SU-DHL-6 (cell line): ENCODE measurements around the gene CST4.

Experiments
- H2AFZ ChIP-seq: fragments of 200-600 bp; sonication (generic); 2 replicates; pipeline ENCODE4 v1.6.1; 2014; ENCODE audit warnings: low read depth, mild to moderate bottlenecking, moderate library complexity, mixed read lengths, antibody characterized with exemption, low read length; ENCODE audit not compliant: severe bottlenecking
- H3F3A ChIP-seq: fragments of 200-600 bp; shearing (Covaris generic); 2 replicates; pipeline ENCODE4 v1.6.0; 2016; ENCODE audit warnings: antibody characterized with exemption, mild to moderate bottlenecking; ENCODE audit not compliant: insufficient read depth
- H3K27ac ChIP-seq: fragments of 200-600 bp; sonication (generic); 2 replicates; pipeline ENCODE4 v1.5.1; 2016; ENCODE audit warnings: low read depth, mild to moderate bottlenecking, low read length, moderate library complexity, mixed read lengths
- H3K27me3 ChIP-seq: fragments of 200-600 bp; sonication (generic), shearing (Covaris generic); 2 replicates; pipeline ENCODE4 v1.6.0; 2014; ENCODE audit warnings: mild to moderate bottlenecking, low read length
- H3K36me3 ChIP-seq: fragments of 200-600 bp; sonication (generic); 2 replicates; pipeline ENCODE4 v1.6.1; 2014; ENCODE audit warnings: mild to moderate bottlenecking, low read length, mixed read lengths
- H3K4me2 ChIP-seq: fragments of 300-600, 200-600 bp; shearing (Covaris generic), sonication (generic); 2 replicates; pipeline ENCODE4 v1.6.0; 2014; ENCODE audit warnings: low read length, low read depth, mild to moderate bottlenecking; ENCODE audit not compliant: poor library complexity, severe bottlenecking
- H3K4me3 ChIP-seq: fragments of 200-600 bp; sonication (generic); 2 replicates; pipeline ENCODE4 v1.5.1; 2014; ENCODE audit warnings: antibody characterized with exemption, low read length, mild to moderate bottlenecking, mixed read lengths; ENCODE audit not compliant: insufficient read depth, poor library complexity, severe bottlenecking
- H3K79me2 ChIP-seq: fragments of 200-600 bp; sonication (generic); 2 replicates; pipeline ENCODE4 v1.6.1; 2014; ENCODE audit warnings: mild to moderate bottlenecking, low read length, moderate library complexity; ENCODE audit not compliant: insufficient read depth
- H3K9ac ChIP-seq: fragments of 200-600 bp; sonication (generic); 2 replicates; pipeline ENCODE4 v1.7.0; 2014; ENCODE audit warnings: mild to moderate bottlenecking, low read length
- H3K9me2 ChIP-seq: fragments of 200-600 bp; sonication (generic); replicated peaks from 2 replicates; pipeline ENCODE4 v1.6.1; 2014; ENCODE audit warnings: low read length; ENCODE audit not compliant: insufficient read depth
- H3K9me3 ChIP-seq: fragments of 200-600 bp; sonication (generic); 2 replicates; pipeline ENCODE4 v1.6.1; 2014; ENCODE audit warnings: low read length, mixed read lengths; ENCODE audit not compliant: insufficient read depth
- H4K20me1 ChIP-seq: fragments of 200-600 bp; sonication (generic); 2 replicates; pipeline ENCODE4 v1.6.1; 2014; ENCODE audit warnings: low read depth, mild to moderate bottlenecking, antibody characterized with exemption, low read length, moderate library complexity, mixed read lengths
- EZH2phosphoT487 ChIP-seq: fragments of 200-600 bp; sonication (generic), shearing (Covaris generic); conservative IDR thresholded peaks from 2 replicates; pipeline ENCODE4 v1.6.1; 2018; ENCODE audit warnings: mild to moderate bottlenecking, antibody characterized with exemption, low read length, moderate library complexity, mixed read lengths
- TF ChIP-seq, protein P1 (sequence below): fragments of 200-600 bp; sonication (generic); IDR thresholded peaks from one replicate; pipeline ENCODE4 v1.5.1; 2017; ENCODE audit warnings: antibody characterized with exemption, mild to moderate bottlenecking, low read length, moderate library complexity; ENCODE audit not compliant: insufficient read depth, poor library complexity, severe bottlenecking

CST4 gene

DNA sequence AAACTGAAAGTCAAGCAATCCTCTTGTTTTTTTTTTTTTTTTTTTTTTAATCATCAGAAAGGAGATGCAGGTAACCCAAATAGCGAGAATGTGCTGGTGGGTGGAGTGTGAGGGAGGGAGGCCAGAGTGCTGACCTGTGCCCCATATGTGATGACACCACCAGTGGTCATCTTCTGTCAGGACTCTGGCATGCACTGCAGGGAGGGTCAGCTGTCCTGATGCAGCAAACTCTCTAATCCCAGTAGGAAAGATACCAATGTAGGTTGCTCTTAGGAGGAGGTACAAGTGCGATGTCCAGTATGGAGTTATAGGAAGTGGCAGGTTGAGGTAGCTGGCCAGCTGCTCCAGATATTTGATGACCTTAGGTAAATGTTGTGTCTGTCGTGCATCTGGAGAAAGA, 2.8 kb upstream of the CST4 start:
- H3K36me3 ChIP-seq, result no peaks in the 10 kb centered on the region
- H3K4me2 ChIP-seq, result no peak overlapping the region
- no peak overlapping the region for H3K4me3 ChIP-seq
- no peaks in the 10 kb centered on the region for H3F3A ChIP-seq
- H3K27me3 ChIP-seq, result no peaks in the 10 kb centered on the region
- no peak overlapping the region for H2AFZ ChIP-seq
- no peak overlapping the region for H3K27ac ChIP-seq
- TF ChIP-seq EZH2phosphoT487, result no peak
- TF ChIP-seq, protein P1, sequence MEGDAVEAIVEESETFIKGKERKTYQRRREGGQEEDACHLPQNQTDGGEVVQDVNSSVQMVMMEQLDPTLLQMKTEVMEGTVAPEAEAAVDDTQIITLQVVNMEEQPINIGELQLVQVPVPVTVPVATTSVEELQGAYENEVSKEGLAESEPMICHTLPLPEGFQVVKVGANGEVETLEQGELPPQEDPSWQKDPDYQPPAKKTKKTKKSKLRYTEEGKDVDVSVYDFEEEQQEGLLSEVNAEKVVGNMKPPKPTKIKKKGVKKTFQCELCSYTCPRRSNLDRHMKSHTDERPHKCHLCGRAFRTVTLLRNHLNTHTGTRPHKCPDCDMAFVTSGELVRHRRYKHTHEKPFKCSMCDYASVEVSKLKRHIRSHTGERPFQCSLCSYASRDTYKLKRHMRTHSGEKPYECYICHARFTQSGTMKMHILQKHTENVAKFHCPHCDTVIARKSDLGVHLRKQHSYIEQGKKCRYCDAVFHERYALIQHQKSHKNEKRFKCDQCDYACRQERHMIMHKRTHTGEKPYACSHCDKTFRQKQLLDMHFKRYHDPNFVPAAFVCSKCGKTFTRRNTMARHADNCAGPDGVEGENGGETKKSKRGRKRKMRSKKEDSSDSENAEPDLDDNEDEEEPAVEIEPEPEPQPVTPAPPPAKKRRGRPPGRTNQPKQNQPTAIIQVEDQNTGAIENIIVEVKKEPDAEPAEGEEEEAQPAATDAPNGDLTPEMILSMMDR, result no peak
- no peak overlapping the region for H3K9ac ChIP-seq
- no peaks in the 10 kb centered on the region for H3K9me2 ChIP-seq
- no peaks in the 10 kb centered on the region for H3K79me2 ChIP-seq
- H3K9me3 ChIP-seq, result no peaks in the 10 kb centered on the region
- H4K20me1 ChIP-seq, result no peaks in the 10 kb centered on the region

DNA sequence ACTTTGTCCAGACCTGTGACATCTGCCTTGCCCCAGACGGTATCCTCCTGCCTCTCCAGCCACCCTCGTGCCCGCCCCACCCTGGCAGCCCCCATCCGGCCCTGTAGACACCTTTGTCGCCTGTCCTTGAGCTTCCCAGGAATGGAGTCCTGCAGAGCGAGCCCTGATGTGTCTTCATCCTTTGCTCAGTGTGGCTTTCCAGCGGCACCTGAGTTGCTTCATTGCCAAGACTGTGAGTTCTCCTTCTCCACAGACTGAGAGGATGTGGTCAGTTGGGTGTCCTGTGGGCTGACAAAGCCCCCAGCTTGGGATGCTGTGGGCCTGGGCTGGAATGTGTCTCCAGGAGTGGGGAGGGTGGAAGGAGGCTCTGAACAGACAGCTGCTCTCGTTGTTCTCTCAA, 1.7 kb upstream of the CST4 start:
- no peaks in the 10 kb centered on the region for H3F3A ChIP-seq
- no peaks in the 10 kb centered on the region for H3K36me3 ChIP-seq
- no peaks in the 10 kb centered on the region for H3K9me2 ChIP-seq
- no peaks in the 10 kb centered on the region for H4K20me1 ChIP-seq
- H3K9me3 ChIP-seq, result no peaks in the 10 kb centered on the region
- no peak for TF ChIP-seq EZH2phosphoT487
- H3K4me2 ChIP-seq, result no peak overlapping the region
- no peaks in the 10 kb centered on the region for H3K27me3 ChIP-seq
- no peaks in the 10 kb centered on the region for H3K79me2 ChIP-seq
- no peak overlapping the region for H3K27ac ChIP-seq
- H3K9ac ChIP-seq, result no peak overlapping the region
- no peak overlapping the region for H2AFZ ChIP-seq
- no peak overlapping the region for H3K4me3 ChIP-seq

DNA sequence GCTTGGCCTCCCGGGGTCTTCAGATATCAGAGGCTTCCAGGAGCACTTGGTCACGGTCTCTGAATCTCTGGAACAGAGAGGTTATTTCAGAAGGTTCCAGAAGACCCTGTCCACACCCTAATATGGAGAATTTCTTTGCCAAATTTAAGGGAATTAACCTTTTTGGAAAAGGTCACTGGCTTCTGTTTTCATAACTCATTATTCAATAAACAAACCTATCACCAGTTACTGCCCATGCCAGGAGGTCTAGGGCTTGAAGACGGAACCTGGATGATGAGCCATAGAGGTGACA, 507 bp upstream of the CST4 start:
- Histone ChIP-seq H3K9me3 (no peaks in the 10 kb centered on the region), H3K27me3 (no peaks in the 10 kb centered on the region), H3K4me2 (no peak overlapping the region), H4K20me1 (no peaks in the 10 kb centered on the region), H3K4me3 (no peak overlapping the region), H2AFZ (no peak overlapping the region), H3K36me3 (no peaks in the 10 kb centered on the region), H3K9me2 (no peaks in the 10 kb centered on the region), H3F3A (no peaks in the 10 kb centered on the region), H3K27ac (no peak overlapping the region), H3K9ac (no peak overlapping the region), H3K79me2 (no peaks in the 10 kb centered on the region)
- TF ChIP-seq, protein P1, result no peak
- TF ChIP-seq EZH2phosphoT487, result no peak

DNA sequence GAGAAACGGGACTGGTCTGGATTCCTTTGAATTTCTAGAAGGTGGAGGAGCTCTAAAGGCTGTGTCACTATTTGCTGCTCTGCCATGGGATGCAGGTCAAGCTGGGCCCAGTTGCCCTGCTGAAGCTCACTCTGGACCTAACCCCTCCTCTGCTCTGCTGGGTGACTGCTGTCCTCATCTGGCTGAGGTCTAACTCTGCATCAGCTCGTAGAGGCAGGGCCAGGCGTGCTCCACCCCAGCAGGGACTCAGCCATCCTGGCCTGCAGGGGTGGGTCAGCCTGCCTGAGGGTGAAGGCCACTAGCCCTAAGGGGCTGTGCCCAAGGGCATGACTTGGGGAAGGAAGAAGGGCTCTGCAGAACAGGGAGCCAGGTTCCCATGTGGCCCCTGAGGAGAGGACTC, 852 bp downstream of the CST4 start:
- H2AFZ ChIP-seq, result no peak overlapping the region
- H4K20me1 ChIP-seq, result no peaks in the 10 kb centered on the region
- TF ChIP-seq, protein P1, result no peak
- no peak for TF ChIP-seq EZH2phosphoT487
- H3K4me2 ChIP-seq, result no peak overlapping the region
- no peaks in the 10 kb centered on the region for H3F3A ChIP-seq
- H3K9me3 ChIP-seq, result no peaks in the 10 kb centered on the region
- H3K36me3 ChIP-seq, result no peaks in the 10 kb centered on the region
- no peak overlapping the region for H3K4me3 ChIP-seq
- H3K79me2 ChIP-seq, result no peaks in the 10 kb centered on the region
- H3K27ac ChIP-seq, result no peak overlapping the region
- no peak overlapping the region for H3K9ac ChIP-seq
- no peaks in the 10 kb centered on the region for H3K9me2 ChIP-seq
- H3K27me3 ChIP-seq, result no peaks in the 10 kb centered on the region
